OCI-LY1 (cell line): ENCODE results near the gene TASOR2.

Experiments used
- EZH2 ChIP-seq: fragments of 200-600 bp; sonication (generic), shearing (Covaris generic); IDR thresholded peaks from 2 replicates; pipeline ENCODE4 v1.8.0; 2017; ENCODE audit warnings: borderline replicate concordance, mixed run types, mild to moderate bottlenecking, antibody characterized with exemption, low read length, moderate library complexity, mixed read lengths
- TF ChIP-seq, protein P1 (sequence below): fragments of 200-600 bp; sonication (generic), shearing (Covaris generic); IDR thresholded peaks from 2 replicates; pipeline ENCODE4 v1.5.1; 2017; ENCODE audit warnings: mild to moderate bottlenecking, antibody characterized with exemption, low read length, moderate library complexity, mixed read lengths

DNA sequence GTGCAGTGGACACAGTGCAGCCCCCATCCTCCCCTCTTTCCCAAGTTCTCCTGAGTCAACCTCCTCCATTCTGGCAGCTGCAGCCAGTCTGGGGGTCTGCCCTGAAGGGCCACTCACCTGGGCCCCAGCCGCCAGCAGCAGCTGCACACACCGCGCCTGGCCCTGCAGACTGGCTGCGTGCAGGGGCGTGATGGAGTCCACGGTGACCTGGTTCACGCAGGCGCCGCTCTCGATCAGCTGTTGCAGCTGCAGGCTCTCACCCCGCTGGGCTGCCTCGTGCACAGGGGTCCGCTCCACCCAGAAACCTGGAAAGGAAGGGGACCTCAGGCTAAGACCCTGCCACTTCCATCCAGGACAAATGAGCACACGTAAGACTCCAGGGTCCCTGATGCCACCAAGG, 31.9 kb upstream of the TASOR2 start:
- TF ChIP-seq, protein P1, sequence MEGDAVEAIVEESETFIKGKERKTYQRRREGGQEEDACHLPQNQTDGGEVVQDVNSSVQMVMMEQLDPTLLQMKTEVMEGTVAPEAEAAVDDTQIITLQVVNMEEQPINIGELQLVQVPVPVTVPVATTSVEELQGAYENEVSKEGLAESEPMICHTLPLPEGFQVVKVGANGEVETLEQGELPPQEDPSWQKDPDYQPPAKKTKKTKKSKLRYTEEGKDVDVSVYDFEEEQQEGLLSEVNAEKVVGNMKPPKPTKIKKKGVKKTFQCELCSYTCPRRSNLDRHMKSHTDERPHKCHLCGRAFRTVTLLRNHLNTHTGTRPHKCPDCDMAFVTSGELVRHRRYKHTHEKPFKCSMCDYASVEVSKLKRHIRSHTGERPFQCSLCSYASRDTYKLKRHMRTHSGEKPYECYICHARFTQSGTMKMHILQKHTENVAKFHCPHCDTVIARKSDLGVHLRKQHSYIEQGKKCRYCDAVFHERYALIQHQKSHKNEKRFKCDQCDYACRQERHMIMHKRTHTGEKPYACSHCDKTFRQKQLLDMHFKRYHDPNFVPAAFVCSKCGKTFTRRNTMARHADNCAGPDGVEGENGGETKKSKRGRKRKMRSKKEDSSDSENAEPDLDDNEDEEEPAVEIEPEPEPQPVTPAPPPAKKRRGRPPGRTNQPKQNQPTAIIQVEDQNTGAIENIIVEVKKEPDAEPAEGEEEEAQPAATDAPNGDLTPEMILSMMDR = no peak
- TF ChIP-seq EZH2 = no peak
